ENCODE results near the gene RFTN1. TPM values are rescaled to one million over a fixed set of nuclear protein-coding genes. Genes with fewer than 3 reads are reported as not detected.

RFTN1 gene
- total and polyA plus RNA-seq, 2 experiments from 2014 or later, result 3.3 to 7.2 TPM

DNA sequence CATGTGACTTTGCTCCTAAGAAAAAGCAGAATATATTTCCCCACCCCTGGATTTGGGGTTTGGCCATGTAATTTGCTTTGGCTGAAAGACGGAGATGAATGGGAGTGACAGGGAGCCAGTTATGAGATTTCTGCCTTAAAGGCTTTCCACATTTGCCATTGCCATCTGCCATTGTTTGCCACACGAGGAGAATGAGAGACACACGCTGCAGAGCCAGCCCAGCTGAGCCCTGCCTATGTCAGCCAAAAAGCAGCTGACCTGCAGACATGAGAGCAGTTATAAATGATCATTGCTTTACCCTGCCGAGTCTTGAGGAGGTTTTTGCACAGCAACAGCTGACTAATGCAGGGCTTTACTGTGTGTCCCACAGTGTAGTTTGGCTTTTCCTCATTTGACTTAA is 40.6 kb upstream of the RFTN1 start:
- H3K27me3 ChIP-seq (ENCODE audit: insufficient read depth), result no peaks in the 10 kb centered on the region
- peaks cover 4% of the 10 kb centered on the region; the same call in 1 of the 3 replicates for H3K36me3 Mint-ChIP-seq (ENCODE audit: low read depth)
- TF ChIP-seq ZNF331 (CRISPR knock-in tag; IDR thresholded peaks at IDR 0.05; ENCODE audit: low read depth), result peak; percentile 87
- no peak for TF ChIP-seq EZH2 (IDR thresholded peaks at IDR 0.05; ENCODE audit: low read depth, unreplicated experiment)
- H3K4me1 Mint-ChIP-seq, result peaks cover 11% of the 10 kb centered on the region; the same call in 2 of the 3 replicates
- H3K4me2 ChIP-seq, result no peak overlapping the region
- no peak overlapping the region for H3K27ac Mint-ChIP-seq
- H3K9me3 Mint-ChIP-seq, result peaks cover 4% of the 10 kb centered on the region; the same call in 1 of the 3 replicates
- peaks cover 10% of the 10 kb centered on the region for H3K27me3 Mint-ChIP-seq (ENCODE audit: insufficient read depth, low read depth, poor library complexity)
- ATAC-seq (no peak), DNase-seq (ENCODE audit: low spot score) (no peak)
- H3K27ac ChIP-seq (ENCODE audit: low read depth), result no peak overlapping the region
- no peak overlapping the region for H3K4me3 ChIP-seq
- no peaks in the 10 kb centered on the region for H3F3A ChIP-seq (replicated peaks; ENCODE audit: low read depth)
- no peak overlapping the region for H3K4me3 Mint-ChIP-seq
- H3K79me2 ChIP-seq (replicated peaks; ENCODE audit: insufficient read depth), result no peaks in the 10 kb centered on the region
- no peaks in the 10 kb centered on the region for H3K36me3 ChIP-seq (ENCODE audit: insufficient read depth)
- H2AFZ ChIP-seq, result no peak overlapping the region
- no peaks in the 10 kb centered on the region for H4K20me1 ChIP-seq (replicated peaks; ENCODE audit: insufficient read depth)
- peaks cover 9% of the 10 kb centered on the region; the same call in 1 of the 2 replicates for H3K4me1 ChIP-seq (ENCODE audit: insufficient read depth)
- H3K9me2 ChIP-seq (ENCODE audit: insufficient read depth), result no peaks in the 10 kb centered on the region

DNA sequence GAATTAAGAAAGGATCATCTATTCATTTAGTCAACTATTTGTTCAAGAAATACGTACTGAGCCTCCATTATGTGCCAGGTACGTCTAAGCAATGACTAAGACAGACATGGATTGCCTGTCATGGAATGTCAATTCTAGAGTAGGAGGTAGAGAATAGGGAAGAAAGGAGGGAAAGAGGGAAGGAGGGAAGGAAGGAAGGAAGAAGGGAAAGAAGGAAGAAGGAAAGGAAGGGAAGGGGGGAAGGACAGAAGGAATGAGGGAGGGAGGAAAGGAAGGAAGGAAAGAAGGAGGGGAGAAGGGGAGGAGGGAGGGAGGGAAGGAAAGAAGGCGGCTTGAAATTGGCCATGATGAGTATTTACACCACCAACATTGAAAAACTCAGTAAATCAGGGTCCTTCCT is 39.3 kb upstream of the RFTN1 start:
- Histone ChIP-seq H3K36me3 (ENCODE audit: insufficient read depth) (no peaks in the 10 kb centered on the region), H3F3A (replicated peaks; ENCODE audit: low read depth) (no peaks in the 10 kb centered on the region), H4K20me1 (replicated peaks; ENCODE audit: insufficient read depth) (no peaks in the 10 kb centered on the region), H3K4me3 (no peak overlapping the region), H3K4me2 (no peak overlapping the region), H3K27me3 (ENCODE audit: insufficient read depth) (no peaks in the 10 kb centered on the region), H3K27ac (ENCODE audit: low read depth) (no peak overlapping the region), H3K4me1 (ENCODE audit: insufficient read depth) (peaks cover 9% of the 10 kb centered on the region; the same call in 1 of the 2 replicates), H2AFZ (no peak overlapping the region), H3K9me2 (ENCODE audit: insufficient read depth) (no peaks in the 10 kb centered on the region), H3K79me2 (replicated peaks; ENCODE audit: insufficient read depth) (no peaks in the 10 kb centered on the region)
- H3K4me3 Mint-ChIP-seq, result no peak overlapping the region
- peaks cover 11% of the 10 kb centered on the region; the same call in 2 of the 3 replicates for H3K4me1 Mint-ChIP-seq
- H3K36me3 Mint-ChIP-seq (ENCODE audit: low read depth), result peaks cover 4% of the 10 kb centered on the region; the same call in 1 of the 3 replicates
- H3K27ac Mint-ChIP-seq, result no peak overlapping the region
- H3K9me3 Mint-ChIP-seq, result peaks cover 4% of the 10 kb centered on the region; the same call in 1 of the 3 replicates
- ATAC-seq, result no peak
- H3K27me3 Mint-ChIP-seq (ENCODE audit: insufficient read depth, low read depth, poor library complexity), result peaks cover 12% of the 10 kb centered on the region
- DNase-seq (ENCODE audit: low spot score), result no peak
- no peak for TF ChIP-seq EZH2 (IDR thresholded peaks at IDR 0.05; ENCODE audit: low read depth, unreplicated experiment)
- no peak for TF ChIP-seq CREB1 (CRISPR knock-in tag; IDR thresholded peaks at IDR 0.05; ENCODE audit: low read depth)
- TF ChIP-seq, protein P1, sequence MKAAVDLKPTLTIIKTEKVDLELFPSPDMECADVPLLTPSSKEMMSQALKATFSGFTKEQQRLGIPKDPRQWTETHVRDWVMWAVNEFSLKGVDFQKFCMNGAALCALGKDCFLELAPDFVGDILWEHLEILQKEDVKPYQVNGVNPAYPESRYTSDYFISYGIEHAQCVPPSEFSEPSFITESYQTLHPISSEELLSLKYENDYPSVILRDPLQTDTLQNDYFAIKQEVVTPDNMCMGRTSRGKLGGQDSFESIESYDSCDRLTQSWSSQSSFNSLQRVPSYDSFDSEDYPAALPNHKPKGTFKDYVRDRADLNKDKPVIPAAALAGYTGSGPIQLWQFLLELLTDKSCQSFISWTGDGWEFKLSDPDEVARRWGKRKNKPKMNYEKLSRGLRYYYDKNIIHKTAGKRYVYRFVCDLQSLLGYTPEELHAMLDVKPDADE (IDR thresholded peaks at IDR 0.05), result no peak
- TF ChIP-seq, protein P2, sequence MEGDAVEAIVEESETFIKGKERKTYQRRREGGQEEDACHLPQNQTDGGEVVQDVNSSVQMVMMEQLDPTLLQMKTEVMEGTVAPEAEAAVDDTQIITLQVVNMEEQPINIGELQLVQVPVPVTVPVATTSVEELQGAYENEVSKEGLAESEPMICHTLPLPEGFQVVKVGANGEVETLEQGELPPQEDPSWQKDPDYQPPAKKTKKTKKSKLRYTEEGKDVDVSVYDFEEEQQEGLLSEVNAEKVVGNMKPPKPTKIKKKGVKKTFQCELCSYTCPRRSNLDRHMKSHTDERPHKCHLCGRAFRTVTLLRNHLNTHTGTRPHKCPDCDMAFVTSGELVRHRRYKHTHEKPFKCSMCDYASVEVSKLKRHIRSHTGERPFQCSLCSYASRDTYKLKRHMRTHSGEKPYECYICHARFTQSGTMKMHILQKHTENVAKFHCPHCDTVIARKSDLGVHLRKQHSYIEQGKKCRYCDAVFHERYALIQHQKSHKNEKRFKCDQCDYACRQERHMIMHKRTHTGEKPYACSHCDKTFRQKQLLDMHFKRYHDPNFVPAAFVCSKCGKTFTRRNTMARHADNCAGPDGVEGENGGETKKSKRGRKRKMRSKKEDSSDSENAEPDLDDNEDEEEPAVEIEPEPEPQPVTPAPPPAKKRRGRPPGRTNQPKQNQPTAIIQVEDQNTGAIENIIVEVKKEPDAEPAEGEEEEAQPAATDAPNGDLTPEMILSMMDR (conservative IDR thresholded peaks at IDR 0.05; ENCODE audit: low read depth in 2 of 2), result no peak
- TF ChIP-seq, protein P3, sequence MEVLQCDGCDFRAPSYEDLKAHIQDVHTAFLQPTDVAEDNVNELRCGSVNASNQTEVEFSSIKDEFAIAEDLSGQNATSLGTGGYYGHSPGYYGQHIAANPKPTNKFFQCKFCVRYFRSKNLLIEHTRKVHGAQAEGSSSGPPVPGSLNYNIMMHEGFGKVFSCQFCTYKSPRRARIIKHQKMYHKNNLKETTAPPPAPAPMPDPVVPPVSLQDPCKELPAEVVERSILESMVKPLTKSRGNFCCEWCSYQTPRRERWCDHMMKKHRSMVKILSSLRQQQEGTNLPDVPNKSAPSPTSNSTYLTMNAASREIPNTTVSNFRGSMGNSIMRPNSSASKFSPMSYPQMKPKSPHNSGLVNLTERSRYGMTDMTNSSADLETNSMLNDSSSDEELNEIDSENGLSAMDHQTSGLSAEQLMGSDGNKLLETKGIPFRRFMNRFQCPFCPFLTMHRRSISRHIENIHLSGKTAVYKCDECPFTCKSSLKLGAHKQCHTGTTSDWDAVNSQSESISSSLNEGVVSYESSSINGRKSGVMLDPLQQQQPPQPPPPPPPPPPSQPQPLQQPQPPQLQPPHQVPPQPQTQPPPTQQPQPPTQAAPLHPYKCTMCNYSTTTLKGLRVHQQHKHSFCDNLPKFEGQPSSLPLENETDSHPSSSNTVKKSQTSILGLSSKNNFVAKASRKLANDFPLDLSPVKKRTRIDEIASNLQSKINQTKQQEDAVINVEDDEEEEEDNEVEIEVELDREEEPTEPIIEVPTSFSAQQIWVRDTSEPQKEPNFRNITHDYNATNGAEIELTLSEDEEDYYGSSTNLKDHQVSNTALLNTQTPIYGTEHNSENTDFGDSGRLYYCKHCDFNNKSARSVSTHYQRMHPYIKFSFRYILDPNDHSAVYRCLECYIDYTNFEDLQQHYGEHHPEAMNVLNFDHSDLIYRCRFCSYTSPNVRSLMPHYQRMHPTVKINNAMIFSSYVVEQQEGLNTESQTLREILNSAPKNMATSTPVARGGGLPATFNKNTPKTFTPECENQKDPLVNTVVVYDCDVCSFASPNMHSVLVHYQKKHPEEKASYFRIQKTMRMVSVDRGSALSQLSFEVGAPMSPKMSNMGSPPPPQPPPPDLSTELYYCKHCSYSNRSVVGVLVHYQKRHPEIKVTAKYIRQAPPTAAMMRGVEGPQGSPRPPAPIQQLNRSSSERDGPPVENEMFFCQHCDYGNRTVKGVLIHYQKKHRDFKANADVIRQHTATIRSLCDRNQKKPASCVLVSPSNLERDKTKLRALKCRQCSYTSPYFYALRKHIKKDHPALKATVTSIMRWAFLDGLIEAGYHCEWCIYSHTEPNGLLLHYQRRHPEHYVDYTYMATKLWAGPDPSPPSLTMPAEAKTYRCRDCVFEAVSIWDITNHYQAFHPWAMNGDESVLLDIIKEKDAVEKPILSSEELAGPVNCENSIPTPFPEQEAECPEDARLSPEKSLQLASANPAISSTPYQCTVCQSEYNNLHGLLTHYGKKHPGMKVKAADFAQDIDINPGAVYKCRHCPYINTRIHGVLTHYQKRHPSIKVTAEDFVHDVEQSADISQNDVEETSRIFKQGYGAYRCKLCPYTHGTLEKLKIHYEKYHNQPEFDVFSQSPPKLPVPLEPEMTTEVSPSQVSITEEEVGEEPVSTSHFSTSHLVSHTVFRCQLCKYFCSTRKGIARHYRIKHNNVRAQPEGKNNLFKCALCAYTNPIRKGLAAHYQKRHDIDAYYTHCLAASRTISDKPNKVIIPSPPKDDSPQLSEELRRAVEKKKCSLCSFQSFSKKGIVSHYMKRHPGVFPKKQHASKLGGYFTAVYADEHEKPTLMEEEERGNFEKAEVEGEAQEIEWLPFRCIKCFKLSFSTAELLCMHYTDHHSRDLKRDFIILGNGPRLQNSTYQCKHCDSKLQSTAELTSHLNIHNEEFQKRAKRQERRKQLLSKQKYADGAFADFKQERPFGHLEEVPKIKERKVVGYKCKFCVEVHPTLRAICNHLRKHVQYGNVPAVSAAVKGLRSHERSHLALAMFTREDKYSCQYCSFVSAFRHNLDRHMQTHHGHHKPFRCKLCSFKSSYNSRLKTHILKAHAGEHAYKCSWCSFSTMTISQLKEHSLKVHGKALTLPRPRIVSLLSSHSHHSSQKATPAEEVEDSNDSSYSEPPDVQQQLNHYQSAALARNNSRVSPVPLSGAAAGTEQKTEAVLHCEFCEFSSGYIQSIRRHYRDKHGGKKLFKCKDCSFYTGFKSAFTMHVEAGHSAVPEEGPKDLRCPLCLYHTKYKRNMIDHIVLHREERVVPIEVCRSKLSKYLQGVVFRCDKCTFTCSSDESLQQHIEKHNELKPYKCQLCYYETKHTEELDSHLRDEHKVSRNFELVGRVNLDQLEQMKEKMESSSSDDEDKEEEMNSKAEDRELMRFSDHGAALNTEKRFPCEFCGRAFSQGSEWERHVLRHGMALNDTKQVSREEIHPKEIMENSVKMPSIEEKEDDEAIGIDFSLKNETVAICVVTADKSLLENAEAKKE (CRISPR knock-in tag; IDR thresholded peaks at IDR 0.05), result no peak
- TF ChIP-seq POLR2AphosphoS5 (IDR thresholded peaks at IDR 0.05; ENCODE audit: low read depth), result no peak
- TF ChIP-seq, protein P4, sequence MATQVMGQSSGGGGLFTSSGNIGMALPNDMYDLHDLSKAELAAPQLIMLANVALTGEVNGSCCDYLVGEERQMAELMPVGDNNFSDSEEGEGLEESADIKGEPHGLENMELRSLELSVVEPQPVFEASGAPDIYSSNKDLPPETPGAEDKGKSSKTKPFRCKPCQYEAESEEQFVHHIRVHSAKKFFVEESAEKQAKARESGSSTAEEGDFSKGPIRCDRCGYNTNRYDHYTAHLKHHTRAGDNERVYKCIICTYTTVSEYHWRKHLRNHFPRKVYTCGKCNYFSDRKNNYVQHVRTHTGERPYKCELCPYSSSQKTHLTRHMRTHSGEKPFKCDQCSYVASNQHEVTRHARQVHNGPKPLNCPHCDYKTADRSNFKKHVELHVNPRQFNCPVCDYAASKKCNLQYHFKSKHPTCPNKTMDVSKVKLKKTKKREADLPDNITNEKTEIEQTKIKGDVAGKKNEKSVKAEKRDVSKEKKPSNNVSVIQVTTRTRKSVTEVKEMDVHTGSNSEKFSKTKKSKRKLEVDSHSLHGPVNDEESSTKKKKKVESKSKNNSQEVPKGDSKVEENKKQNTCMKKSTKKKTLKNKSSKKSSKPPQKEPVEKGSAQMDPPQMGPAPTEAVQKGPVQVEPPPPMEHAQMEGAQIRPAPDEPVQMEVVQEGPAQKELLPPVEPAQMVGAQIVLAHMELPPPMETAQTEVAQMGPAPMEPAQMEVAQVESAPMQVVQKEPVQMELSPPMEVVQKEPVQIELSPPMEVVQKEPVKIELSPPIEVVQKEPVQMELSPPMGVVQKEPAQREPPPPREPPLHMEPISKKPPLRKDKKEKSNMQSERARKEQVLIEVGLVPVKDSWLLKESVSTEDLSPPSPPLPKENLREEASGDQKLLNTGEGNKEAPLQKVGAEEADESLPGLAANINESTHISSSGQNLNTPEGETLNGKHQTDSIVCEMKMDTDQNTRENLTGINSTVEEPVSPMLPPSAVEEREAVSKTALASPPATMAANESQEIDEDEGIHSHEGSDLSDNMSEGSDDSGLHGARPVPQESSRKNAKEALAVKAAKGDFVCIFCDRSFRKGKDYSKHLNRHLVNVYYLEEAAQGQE (IDR thresholded peaks at IDR 0.05; ENCODE audit: unreplicated experiment), result no peak
- TF ChIP-seq JUNB (IDR thresholded peaks at IDR 0.05; ENCODE audit: unreplicated experiment), result no peak

Measured in GM23338 (cell line).